ENCODE data around the gene KLHL40.

GRCh38 chr3:42719002-42719401, 33.7 kb downstream of the KLHL40 start:
- TF ChIP-seq CTCF (optimal IDR thresholded peaks at IDR 0.05 in 1 of 3, IDR thresholded peaks at IDR 0.05 in 1 of 3, conservative IDR thresholded peaks at IDR 0.05 in 1 of 3; ENCODE audit: extremely low read depth in 1 of 3, insufficient read depth in 2 of 3, low read length in 3 of 3) = no peak
- TF ChIP-seq EZH2 (IDR thresholded peaks at IDR 0.05; ENCODE audit: low read length) = no peak
